GM15510 (cell line): ENCODE measurements around the gene VPS45.

Source experiments
- POLR2A ChIP-seq: IDR thresholded peaks from 3 replicates; pipeline ENCODE4 v1.6.1; 2011; ENCODE audit warnings: borderline replicate concordance; ENCODE audit not compliant: insufficient read length; ENCODE audit errors: extremely low read depth

Gene VPS45

GRCh38 chr1:150159550-150159949, 92.0 kb downstream of the VPS45 start:
- peak; percentile 43 for TF ChIP-seq POLR2A

- TF ChIP-seq POLR2A: no peak
These were observed 93.5 kb downstream of the VPS45 start for GRCh38 chr1:150160964-150161621.

- peak; percentile 34 for TF ChIP-seq POLR2A
These were observed 94.4 kb downstream of the VPS45 start for GRCh38 chr1:150161747-150162581.

GRCh38 chr1:150162582-150162861, 94.9 kb downstream of the VPS45 start:
- TF ChIP-seq POLR2A: no peak

- peak; percentile 57 for TF ChIP-seq POLR2A
These were observed 95.5 kb downstream of the VPS45 start for GRCh38 chr1:150162862-150163706.

- TF ChIP-seq POLR2A: no peak
These were observed 96.6 kb downstream of the VPS45 start for GRCh38 chr1:150164224-150164623.

- TF ChIP-seq POLR2A: no peak
These were observed 97.2 kb downstream of the VPS45 start for GRCh38 chr1:150164779-150165178.

GRCh38 chr1:150165622-150166612, 98.3 kb downstream of the VPS45 start:
- no peak for TF ChIP-seq POLR2A

GRCh38 chr1:150168960-150169601, 101.5 kb downstream of the VPS45 start:
- TF ChIP-seq POLR2A: no peak

GRCh38 chr1:150171801-150172200, 104.2 kb downstream of the VPS45 start:
- no peak for TF ChIP-seq POLR2A

GRCh38 chr1:150173141-150173585, 105.6 kb downstream of the VPS45 start:
- TF ChIP-seq POLR2A: no peak

GRCh38 chr1:150176593-150176992, 109.0 kb downstream of the VPS45 start:
- TF ChIP-seq POLR2A: no peak

- TF ChIP-seq POLR2A: no peak
These were observed 111.0 kb downstream of the VPS45 start for GRCh38 chr1:150178548-150178947.

GRCh38 chr1:150179867-150180266, 112.3 kb downstream of the VPS45 start:
- no peak for TF ChIP-seq POLR2A
